Lower leg skin (tissue), 3 donors: Measurements from ENCODE around the gene SGCG.

Experiments used
- CTCF ChIP-seq, 3 donors: fragments of 450-650 bp; IDR thresholded peaks; one replicate each; pipeline ENCODE4 v1.5.1; 2016; ENCODE audit warnings: antibody characterized with exemption in 3 of 3, mild to moderate bottlenecking in 3 of 3, moderate library complexity in 2 of 3
- POLR2A ChIP-seq, 2 donors: fragments of 450-650 bp; IDR thresholded peaks; one replicate each; pipeline ENCODE4 v1.6.1; 2016 to 2017; ENCODE audit warnings: antibody characterized with exemption in 2 of 2, mild to moderate bottlenecking in 1 of 2, moderate library complexity in 1 of 2

- TF ChIP-seq CTCF (IDR thresholded peaks at IDR 0.05), result no peak
- TF ChIP-seq POLR2A (IDR thresholded peaks at IDR 0.05), result no peak
These were observed 21.6 kb downstream of the SGCG start for GRCh38 chr13:23202383-23202782.
